Activated CD4-positive, alpha-beta T cell treated with anti-CD3 and anti-CD28 coated beads for 4 hours (primary cell): ENCODE measurements around the gene ZBTB1.
"Not testable (repeated sequence)": the region's sequence is repeated elsewhere in the genome, so short reads cannot be mapped to it uniquely, and the experiment has no call there.

Source experiments
- DNase-seq, 2 donors: peaks; one replicate each; pipeline ENCODE4 v3.0.0-alpha.2; 2020

Gene ZBTB1

GRCh38 chr14:64500088-64500487 lies 4.5 kb upstream of the ZBTB1 start:
- DNase-seq, result no peak

- DNase-seq, result no peak
These were observed 3.0 kb upstream of the ZBTB1 start for GRCh38 chr14:64501411-64502171.

GRCh38 chr14:64502456-64502855 lies 2.1 kb upstream of the ZBTB1 start:
- no peak for DNase-seq

GRCh38 chr14:64502887-64503433 lies 1.6 kb upstream of the ZBTB1 start:
- DNase-seq, result peak; percentile 26 to 29

- DNase-seq, result peak; percentile 95 to 97
These were observed 898 bp upstream of the ZBTB1 start, which contains the start of gene ZBTB25 for GRCh38 chr14:64503434-64504309. Gene ZBTB25 (minus strand): TSS chr14:64503838. CDS start chr14:64490533, 13,305 bp downstream.

- DNase-seq, result peak; percentile 83 to 86
These were observed 576 bp downstream of the ZBTB1 start for GRCh38 chr14:64504897-64505794.

GRCh38 chr14:64506721-64507120 lies 2.2 kb downstream of the ZBTB1 start:
- DNase-seq, result no peak

- DNase-seq, result peak; percentile 33 to 52
These were observed 3.0 kb downstream of the ZBTB1 start for GRCh38 chr14:64507376-64508156.

GRCh38 chr14:64508215-64508776 lies 3.7 kb downstream of the ZBTB1 start:
- DNase-seq, result no peak

- no peak for DNase-seq
These were observed 4.5 kb downstream of the ZBTB1 start for GRCh38 chr14:64509036-64509435.

- DNase-seq, result peak; percentile 64 to 70
These were observed 6.5 kb downstream of the ZBTB1 start for GRCh38 chr14:64510825-64511671.

- DNase-seq, result no peak
These were observed 8.7 kb downstream of the ZBTB1 start for GRCh38 chr14:64513271-64513670.

GRCh38 chr14:64515053-64515452 lies 10.5 kb downstream of the ZBTB1 start:
- DNase-seq, result no peak

- DNase-seq, result no peak
These were observed 12.4 kb downstream of the ZBTB1 start for GRCh38 chr14:64516969-64517368.

- not testable (repeated sequence) for DNase-seq
These were observed 13.1 kb downstream of the ZBTB1 start for GRCh38 chr14:64517667-64518066.

GRCh38 chr14:64518229-64518628 lies 13.7 kb downstream of the ZBTB1 start:
- no peak for DNase-seq

- no peak for DNase-seq
These were observed 16.1 kb downstream of the ZBTB1 start for GRCh38 chr14:64520699-64521098.

GRCh38 chr14:64522591-64523355 lies 18.2 kb downstream of the ZBTB1 start:
- no peak for DNase-seq

- no peak for DNase-seq
These were observed 20.8 kb downstream of the ZBTB1 start for GRCh38 chr14:64525354-64525753.

- no peak for DNase-seq
These were observed 27.0 kb downstream of the ZBTB1 start for GRCh38 chr14:64531567-64531966.
